SIG-M5 treated with dmso at 0.1 percent for 504 hours (cell line): ENCODE measurements around the gene GUK1.
"Not testable (repeated sequence)": the region's sequence is repeated elsewhere in the genome, so short reads cannot be mapped to it uniquely, and the experiment has no call there.

Source experiments
- DNase-seq: peaks from one replicate; lab custom pipeline; 2025; ENCODE audit not compliant: unreplicated experiment; lab: John Stamatoyannopoulos, UW

Gene GUK1

DNA sequence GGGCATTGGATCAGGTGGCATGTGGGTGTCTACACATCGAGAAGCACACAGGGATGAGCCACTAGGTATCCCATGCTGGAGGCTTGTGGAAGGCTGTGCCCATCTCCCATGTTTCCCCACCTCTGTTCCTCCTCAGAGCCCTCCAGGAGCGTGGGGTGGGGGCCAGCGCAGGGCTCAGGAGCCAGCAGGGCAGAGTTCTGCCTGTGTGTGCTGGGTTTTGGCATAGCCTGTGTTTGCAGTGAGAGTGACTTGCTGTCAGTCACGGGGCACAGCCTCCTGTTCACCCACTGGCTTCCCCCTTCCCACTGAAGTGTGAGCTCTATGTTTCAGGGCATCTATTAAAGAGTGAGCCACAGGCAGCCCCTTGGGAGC, 35.9 kb downstream of the GUK1 start:
- DNase-seq, result no peak

- DNase-seq, result no peak
Observed at GRCh38 chr1:228176461-228177182, 36.5 kb downstream of the GUK1 start.

DNA sequence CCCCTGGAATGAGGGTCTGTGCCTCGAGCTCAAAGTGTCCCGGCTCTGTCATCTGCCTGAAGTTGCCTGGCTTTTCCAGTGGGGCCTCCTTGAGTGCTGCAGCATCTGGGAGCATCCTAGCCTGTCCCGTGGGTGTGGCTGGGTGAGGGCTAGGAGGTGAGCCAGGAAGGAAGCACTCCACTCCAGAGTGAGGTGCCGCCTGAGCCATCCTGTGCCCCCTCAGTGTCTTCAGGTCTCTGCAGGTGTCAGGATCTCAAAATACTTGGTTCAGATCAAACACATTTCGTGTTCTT, 37.0 kb downstream of the GUK1 start:
- DNase-seq, result no peak

GRCh38 chr1:228177721-228178710, 37.9 kb downstream of the GUK1 start:
- DNase-seq, result no peak

DNA sequence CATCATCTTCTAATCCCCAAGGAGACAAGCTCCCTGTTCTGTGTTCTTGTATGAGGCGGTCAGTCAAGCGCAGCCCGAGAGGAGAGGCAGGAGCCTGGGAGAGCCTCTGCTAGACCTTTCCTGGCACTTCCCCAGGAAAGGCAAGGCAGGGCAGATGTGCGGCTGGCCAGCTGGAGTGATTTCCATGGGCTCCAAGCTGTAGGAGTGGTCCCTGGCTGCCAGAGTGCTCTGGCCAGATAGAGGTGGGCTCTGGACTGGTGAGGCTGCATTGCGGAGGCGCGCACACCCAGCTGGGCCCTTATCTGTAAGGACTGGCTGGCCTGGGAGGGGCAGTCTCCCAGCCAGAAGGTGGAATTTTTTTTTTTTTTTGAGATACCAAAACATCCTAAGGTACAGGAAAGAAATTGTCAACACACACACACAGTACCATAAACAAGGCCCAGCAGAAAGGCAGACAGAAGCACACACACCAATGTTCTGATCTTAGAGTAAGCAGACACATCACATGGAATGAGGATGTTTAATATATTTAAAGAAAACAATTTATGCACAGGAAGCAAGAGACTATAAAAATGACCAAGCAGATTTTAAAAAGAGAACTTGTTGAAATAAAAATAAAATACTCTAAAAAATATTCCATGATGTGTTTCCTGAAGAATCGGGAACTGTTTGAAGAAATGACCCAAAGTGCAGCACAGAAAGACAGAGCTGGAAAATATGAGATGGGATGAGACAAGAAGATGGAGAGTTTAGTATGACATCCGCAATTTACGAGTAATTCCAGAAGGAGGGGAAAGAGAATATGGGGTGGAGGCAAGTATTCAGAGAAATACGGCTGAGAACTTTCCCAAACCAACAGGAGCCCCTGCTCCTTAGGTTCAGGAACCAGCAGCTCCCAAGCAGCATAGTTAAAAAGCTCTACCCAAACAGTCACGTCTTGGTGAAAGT, 38.9 kb downstream of the GUK1 start:
- DNase-seq, result no peak

- DNase-seq, result peak; percentile 31
Observed at GRCh38 chr1:228180271-228180958, 40.3 kb downstream of the GUK1 start.

DNA sequence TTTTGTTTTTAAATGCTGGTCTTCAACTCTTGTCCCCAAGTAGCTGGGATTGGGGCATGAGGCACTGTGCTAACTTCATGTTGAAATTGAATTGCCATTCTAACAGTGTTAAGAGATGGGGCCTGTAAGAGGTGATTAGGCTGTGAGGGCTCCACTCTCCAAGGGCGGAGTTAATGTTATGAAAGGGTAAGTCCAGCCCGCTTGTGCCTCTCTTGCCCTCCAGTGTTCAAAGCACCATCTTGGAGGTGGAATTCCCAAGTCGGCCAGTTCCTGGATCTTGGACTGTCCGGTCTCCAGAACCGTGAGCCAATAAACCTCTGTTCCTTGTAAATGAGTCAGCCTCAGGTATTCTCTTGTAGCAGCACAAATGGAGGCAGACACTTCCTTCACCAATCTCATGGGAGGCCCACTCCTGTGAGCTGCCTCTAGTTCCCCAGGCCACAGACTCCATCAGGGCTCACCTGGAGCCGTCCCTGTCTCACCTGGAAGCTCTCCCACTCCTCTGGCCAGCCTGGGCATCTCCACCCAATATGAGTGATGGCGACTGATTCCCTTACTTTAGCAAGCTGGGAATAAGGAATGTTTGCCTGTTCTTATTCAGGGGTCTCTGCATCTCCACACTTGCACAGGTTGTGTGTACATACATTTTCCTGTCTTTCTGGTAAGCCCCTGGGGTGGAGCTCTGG, 41.0 kb downstream of the GUK1 start:
- DNase-seq, result no peak

DNA sequence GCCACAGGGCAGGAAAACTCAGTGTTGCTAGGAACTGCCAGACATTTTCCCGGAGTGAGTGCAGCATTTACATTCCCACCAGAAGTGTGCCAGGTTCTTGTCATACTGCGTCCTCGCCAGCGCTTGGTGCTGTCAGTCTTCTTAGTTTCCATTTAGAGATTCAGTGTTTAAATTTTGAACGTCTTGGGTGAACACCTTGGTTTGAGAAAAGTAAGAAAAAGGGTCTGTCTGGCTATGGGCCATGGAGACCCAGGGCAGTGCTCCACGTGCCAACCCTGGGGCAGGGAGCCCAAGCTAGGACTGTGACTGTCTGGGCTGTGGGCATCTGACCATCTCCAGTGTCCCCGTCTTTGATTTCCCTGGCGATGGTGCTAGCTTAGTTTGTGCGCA, 41.6 kb downstream of the GUK1 start:
- no peak for DNase-seq

DNA sequence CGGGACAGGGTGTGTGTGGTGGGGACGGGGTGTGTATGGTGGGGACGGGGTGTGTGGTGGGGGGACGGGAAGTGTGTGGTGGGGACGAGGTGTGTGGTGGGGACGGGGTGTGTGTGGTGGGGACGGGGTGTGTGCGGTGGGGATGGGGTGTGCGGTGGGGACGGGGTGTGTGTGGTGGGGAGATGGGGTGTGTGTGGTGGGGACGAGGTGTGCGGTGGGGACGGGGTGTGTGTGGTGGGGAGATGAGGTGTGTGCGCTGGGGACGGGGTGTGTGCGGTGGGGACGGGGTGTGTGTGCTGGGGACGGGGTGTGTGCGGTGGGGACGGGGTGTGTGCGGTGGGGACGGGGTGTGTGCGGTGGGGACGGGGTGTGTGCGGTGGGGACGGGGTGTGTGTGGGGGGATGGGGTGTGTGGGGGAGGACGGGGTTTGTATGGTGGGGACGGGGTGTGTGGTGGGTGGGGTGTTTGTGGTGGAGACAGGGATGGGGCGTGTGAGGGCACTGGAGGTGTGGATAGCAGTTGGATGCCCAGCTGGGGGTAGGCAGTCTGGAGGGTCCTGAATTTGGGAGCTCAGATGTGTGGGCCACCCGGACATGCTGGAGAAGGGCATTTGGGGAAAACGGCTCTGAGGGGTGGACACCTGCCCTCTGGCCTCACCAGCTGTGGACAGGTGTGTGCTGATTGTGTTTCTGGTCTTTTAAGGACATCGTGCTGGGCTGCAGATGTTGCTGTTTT, 42.4 kb downstream of the GUK1 start:
- DNase-seq, result no peak

GRCh38 chr1:228184152-228184551, 44.1 kb downstream of the GUK1 start:
- no peak for DNase-seq

DNA sequence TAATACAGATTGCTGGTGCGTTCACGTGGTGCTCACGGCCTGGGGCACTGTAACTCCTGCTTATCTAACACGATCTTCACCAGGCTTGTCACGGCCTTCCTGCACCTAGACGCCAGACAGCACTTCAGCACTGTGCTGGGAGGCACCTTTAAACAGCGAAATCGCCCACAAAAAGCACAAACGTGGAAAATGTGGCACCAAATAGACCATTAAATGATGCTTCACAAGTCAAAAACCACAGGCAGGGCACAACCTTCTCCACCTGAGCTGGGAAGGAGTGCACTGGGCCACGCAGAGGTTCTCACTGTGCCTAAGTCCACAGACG, 45.5 kb downstream of the GUK1 start:
- DNase-seq, result no peak

GRCh38 chr1:228188249-228188648, 48.2 kb downstream of the GUK1 start:
- DNase-seq, result not testable (repeated sequence)

DNA sequence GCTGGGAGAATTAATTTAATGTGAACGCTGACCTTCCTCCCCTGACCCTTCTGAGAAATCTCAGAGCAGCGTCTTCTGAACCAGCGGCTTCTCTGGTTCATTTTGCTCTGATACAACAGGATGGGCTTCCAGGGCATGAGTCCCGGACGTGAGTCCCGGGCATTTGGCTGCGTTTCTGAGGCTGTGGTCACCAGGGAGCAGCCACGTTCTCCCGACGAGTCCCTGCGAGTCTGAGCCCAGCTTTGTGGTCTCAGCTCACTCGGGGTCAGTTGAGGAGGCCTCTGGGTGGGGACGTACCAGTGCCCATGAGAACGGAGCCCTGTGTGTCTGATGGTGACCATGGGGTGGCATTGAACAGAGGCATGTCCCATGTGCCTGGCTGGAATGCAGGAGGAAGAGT, 50.1 kb downstream of the GUK1 start:
- no peak for DNase-seq

GRCh38 chr1:228190778-228191177, 50.7 kb downstream of the GUK1 start:
- DNase-seq, result no peak

DNA sequence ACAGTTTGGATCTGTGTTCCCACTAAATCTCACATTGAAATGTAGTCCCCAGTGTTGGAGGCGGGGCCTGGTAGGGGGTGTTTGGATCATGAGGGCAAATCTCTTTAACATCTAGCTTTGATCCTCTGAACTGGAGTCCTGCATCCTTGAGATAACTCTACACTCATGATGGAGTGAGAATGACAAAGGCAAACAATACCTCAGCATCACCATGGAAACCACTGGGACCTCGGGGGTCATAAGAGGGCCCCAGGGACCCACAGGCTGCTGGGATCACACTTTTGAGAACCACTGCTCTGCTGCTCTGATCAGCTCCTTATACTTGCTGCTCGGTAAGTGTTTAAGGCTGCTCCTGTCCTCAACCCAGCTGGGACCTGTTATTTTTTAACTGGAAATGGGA, 54.4 kb downstream of the GUK1 start:
- no peak for DNase-seq

DNA sequence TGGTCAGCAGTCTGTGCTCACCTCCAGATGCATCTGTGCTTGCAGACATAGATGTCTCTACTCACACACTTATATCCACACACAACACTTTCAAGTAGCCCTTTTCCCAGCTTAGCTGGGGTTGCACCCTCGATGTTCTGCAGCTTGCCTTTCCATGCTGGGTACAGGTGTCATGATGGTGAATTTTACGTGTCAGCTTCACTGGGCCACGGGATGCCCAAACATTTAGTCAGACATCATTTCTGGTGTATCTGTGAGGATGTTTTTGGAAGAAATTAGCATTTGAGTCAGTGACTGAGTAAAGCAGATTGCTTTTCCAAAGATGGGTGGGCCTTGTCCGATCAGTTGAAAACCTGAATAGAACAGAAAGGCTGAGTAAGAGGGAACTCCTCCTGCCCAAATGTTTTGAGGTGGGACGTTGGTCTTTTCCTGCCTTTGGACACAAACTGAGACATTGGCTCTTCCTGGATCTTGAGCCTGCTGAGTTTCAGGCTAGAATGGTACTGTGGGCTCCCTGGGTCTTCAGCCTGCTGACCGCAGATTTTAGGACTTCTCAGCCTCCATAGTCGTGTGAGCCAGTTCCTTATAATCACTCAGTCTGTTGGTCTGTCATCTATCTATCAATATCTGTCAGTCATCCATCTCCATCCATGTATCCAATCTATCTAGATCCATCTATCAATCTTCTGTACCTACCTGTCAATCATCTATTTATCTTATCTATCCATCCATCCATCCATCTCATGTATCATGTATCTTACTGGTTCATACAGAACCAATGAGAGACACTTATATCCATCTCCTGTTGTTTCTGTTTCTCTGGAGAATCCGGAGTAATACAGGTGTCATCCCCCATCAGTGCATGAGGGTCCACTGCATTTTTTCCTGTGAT, 55.1 kb downstream of the GUK1 start:
- DNase-seq, result no peak

GRCh38 chr1:228197555-228198147, 57.6 kb downstream of the GUK1 start:
- no peak for DNase-seq
